ENCODE data around the gene TXN2. TPM values are rescaled to one million over a fixed set of nuclear protein-coding genes. Genes with fewer than 3 reads are reported as not detected.

The TXN2 gene
- total RNA-seq, 1 experiment from 2014 or later: 58.6 TPM

GRCh38 chr22:36466258-36466657 lies 15.2 kb downstream of the TXN2 start:
- H3K23me2 ChIP-seq (ENCODE audit: insufficient read length, low read depth, low read length, poor library complexity, severe bottlenecking): no peaks in the 10 kb centered on the region
- no peak overlapping the region for H3K27ac ChIP-seq (ENCODE audit: insufficient read length, low read depth, low read length)
- H3K79me1 ChIP-seq (ENCODE audit: insufficient read depth, low read depth, low read length, poor library complexity, severe bottlenecking): no peaks in the 10 kb centered on the region
- H2BK20ac ChIP-seq (ENCODE audit: low read depth, low read length, poor library complexity, severe bottlenecking): no peak overlapping the region
- TF ChIP-seq CTCF (conservative IDR thresholded peaks at IDR 0.05): no peak
- H3K27ac Mint-ChIP-seq: no peak overlapping the region
- H3K9me3 Mint-ChIP-seq: no peaks in the 10 kb centered on the region
- WGBS (ENCODE audit: extremely low coverage, insufficient read length, low lambda C conversion rate): no CpG with 5 or more reads among the region's 7 CpGs
- no peak overlapping the region for H3K4me2 ChIP-seq (ENCODE audit: insufficient read depth, insufficient read length, low read length)
- no peak overlapping the region for H3K4me3 Mint-ChIP-seq
- no peak overlapping the region for H2BK5ac ChIP-seq (ENCODE audit: insufficient read length, low read length)
- peaks cover 2% of the 10 kb centered on the region; the same call in 1 of the 2 replicates for H3K4me1 ChIP-seq (ENCODE audit: insufficient read depth, low read length)
- no peak overlapping the region for H2AFZ ChIP-seq (ENCODE audit: low read length)
- H4K8ac ChIP-seq (replicated peaks; ENCODE audit: insufficient read length, low read depth, low read length): no peak overlapping the region
- no peak overlapping the region for H3K56ac ChIP-seq (ENCODE audit: insufficient read length, low read depth, low read length)
- peaks cover 0 to 15% (median 14%) of the 10 kb centered on the region in 3 experiments; a peak in 4 of 7 replicates for H3K36me3 Mint-ChIP-seq (ENCODE audit: insufficient read depth in 1 of 3, low read depth in 3 of 3)
- H2BK120ac ChIP-seq (ENCODE audit: low read depth, low read length, poor library complexity, severe bottlenecking): no peak overlapping the region
- H3K9me3 ChIP-seq (ENCODE audit: control insufficient read depth, low read depth, low read length): no peaks in the 10 kb centered on the region
- no peak overlapping the region for H4K91ac ChIP-seq (ENCODE audit: insufficient read length, low read depth, low read length)
- H3K18ac ChIP-seq (ENCODE audit: insufficient read length, low read depth, low read length): no peak overlapping the region
- H4K20me1 ChIP-seq (ENCODE audit: control insufficient read depth, insufficient read depth, insufficient read length): no peaks in the 10 kb centered on the region
- H3K23ac ChIP-seq (ENCODE audit: insufficient read length, low read depth, low read length): no peak overlapping the region
- H3K27me3 ChIP-seq (ENCODE audit: insufficient read depth, low read length): no peaks in the 10 kb centered on the region
- H4K5ac ChIP-seq (ENCODE audit: insufficient read length, low read depth, low read length): no peak overlapping the region
- H3K4ac ChIP-seq (ENCODE audit: low read depth, low read length): no peak overlapping the region
- no peaks in the 10 kb centered on the region for H3K79me2 ChIP-seq (ENCODE audit: insufficient read depth, low read length)
- peaks cover 12 to 16% of the 10 kb centered on the region in 2 experiments for H3K4me1 Mint-ChIP-seq
- H2AK5ac ChIP-seq (ENCODE audit: insufficient read length, low read length): no peak overlapping the region
- DNase-seq: no peak
- H3K14ac ChIP-seq (ENCODE audit: insufficient read depth, low read length): no peak overlapping the region
- H3T11ph ChIP-seq (ENCODE audit: low read length): no peak overlapping the region
- no peak overlapping the region for H3K9ac ChIP-seq (ENCODE audit: extremely low read depth, insufficient read length, low read length)
- no peak overlapping the region for H2BK12ac ChIP-seq (ENCODE audit: insufficient read length, low read depth, low read length)
- H3K27me3 Mint-ChIP-seq (ENCODE audit: low read depth): no peaks in the 10 kb centered on the region
- H2BK15ac ChIP-seq (ENCODE audit: low read depth, low read length): no peak overlapping the region
